GM08714 (cell line): Measurements from ENCODE around the gene SLC2A13.
"Not testable (repeated sequence)": the region's sequence is repeated elsewhere in the genome, so short reads cannot be mapped to it uniquely, and the experiment has no call there.

ENCODE experiments used
- H3K4me3 ChIP-seq: fragments of 200-500 bp; sonication (Bioruptor generic); 2 replicates; pipeline ENCODE4 v1.5.1; 2014; ENCODE audit warnings: mild to moderate bottlenecking, low read length, inconsistent platforms
- ZNF274 ChIP-seq: IDR thresholded peaks from 2 replicates; pipeline ENCODE4 v1.6.1; 2012; ENCODE audit warnings: mild to moderate bottlenecking, low read depth, low read length

The SLC2A13 gene

GRCh38 chr12:39878753-39879152 lies 227.1 kb downstream of the SLC2A13 start:
- no peak overlapping the region for H3K4me3 ChIP-seq
- TF ChIP-seq ZNF274 = no peak

DNA sequence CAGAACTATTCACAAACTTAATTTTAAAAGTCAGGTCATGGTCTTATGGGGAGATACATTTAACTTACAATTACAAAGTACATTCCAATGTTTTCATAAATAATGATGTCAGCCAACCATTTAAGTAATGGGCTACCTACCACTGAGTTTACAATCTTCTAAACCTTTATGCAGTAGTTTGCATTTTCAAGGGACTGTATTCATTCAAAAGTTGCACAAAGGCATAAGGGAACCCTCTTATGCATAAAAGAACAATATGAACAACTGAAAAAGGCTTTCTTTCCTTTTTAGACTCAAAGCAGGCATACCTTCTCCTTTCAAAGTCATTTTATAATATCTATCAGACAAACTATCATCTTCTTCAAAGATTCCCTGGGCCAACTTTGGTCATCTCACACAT lies 230.2 kb downstream of the SLC2A13 start:
- TF ChIP-seq ZNF274 = no peak
- H3K4me3 ChIP-seq = no peak overlapping the region

DNA sequence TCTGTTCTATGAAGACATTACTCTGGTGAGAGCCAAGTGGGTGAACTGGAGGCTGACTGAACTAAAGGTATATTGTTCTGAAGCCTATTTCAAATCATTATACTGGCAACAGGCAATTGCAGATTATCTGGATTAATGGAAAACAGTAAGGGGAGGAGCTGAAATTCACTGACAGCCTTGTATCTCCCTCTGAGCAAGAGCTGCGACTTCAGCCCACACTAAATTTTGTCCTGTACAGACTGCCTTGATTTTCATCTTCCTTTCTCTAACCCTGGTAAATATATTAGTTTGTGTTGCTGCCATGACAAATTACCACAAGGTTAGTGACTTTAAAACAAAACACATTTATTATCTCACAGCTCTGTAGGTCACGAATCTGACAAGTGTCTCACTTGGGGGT lies 231.1 kb downstream of the SLC2A13 start:
- no peak for TF ChIP-seq ZNF274
- H3K4me3 ChIP-seq = no peak overlapping the region

DNA sequence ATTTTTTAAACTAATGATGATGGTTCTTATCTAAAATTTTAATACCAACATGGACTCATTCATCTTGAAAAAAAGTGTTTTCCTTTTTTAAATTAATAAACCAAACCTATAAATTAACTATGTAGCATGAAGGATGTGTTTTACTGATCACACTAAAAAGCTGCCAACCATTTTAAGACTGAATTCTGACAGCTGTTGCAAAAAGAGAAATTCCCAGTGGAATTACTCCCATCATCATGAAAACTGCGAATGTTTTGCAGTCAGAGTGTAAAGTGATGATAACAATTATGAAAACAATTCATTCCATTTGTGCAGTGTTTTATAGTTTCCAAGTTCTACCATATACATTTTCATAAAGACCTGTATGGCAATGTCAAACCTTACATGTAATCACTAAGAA lies 232.8 kb downstream of the SLC2A13 start:
- no peak overlapping the region for H3K4me3 ChIP-seq
- TF ChIP-seq ZNF274 = no peak

DNA sequence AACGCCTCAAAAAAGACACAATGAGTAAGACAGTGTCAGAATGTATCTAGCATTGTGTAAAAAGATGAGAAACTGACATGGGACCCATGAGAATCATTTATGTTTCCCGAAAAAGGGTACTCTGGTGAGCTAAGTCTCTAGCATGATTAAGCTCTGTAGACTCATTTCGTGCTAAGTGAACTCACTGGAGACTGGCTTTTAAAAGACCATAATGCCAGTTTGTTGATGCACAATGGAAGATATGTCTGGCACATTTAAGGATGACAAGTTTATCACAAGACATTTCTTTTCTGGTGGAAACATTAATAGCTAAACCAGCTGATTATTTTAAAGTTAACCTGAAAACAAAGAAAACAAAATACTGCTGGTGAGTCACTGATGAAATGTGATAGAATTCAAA lies 233.5 kb downstream of the SLC2A13 start:
- no peak for TF ChIP-seq ZNF274
- H3K4me3 ChIP-seq = no peak overlapping the region

- H3K4me3 ChIP-seq = no peak overlapping the region
- TF ChIP-seq ZNF274 = no peak
Measured at GRCh38 chr12:39868328-39868725, 237.6 kb downstream of the SLC2A13 start.

DNA sequence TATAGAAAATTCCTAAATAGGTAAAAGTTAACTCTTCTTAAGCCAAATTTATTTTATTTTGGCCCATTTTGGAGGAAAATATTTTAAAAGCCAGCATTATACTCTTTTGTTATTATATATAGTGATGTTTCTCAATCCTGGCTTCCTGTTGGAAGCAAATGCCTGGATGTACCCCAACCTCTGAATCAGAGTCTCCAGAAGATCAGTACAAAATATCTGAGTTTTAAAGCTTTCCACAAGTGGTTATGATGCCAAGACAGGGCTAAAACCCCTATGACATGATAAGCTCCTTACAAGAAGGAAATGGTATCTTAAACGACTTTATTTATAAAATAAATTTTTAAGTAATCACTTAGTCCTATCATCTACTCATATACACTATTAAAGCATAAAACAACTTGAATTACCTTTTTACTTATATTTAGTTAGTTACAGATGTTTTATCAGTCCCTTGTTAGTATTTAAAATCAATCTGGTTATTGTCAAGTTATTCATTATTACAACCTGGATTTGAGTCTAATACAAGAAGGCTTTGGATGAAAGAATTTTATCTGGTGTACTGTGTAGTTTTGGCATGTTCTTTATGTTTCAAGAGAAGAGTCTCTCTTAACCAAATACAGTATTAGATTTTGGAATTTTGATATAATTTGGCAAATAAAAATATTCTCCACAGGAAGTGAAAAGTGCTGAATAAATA lies 238.1 kb downstream of the SLC2A13 start:
- no peak overlapping the region for H3K4me3 ChIP-seq
- no peak for TF ChIP-seq ZNF274

DNA sequence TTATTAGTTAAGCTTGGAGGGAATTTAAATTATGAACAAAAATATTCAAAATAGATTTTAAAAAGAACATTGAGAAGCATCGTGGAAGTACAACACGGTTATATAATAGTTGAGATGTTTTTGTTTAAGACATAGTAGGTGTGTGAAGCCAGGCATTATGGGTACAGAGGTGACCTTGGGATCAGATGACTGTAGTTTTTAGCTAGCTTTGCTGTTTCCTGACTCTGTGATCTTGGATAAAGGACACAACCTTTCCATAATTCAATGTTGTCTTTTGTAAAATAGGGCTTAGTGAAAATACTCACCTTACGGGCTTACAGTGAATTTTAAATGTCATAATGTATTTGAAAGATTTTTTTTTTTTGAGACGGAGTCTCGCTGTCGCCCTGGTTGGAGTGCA lies 239.7 kb downstream of the SLC2A13 start:
- TF ChIP-seq ZNF274 = no peak
- H3K4me3 ChIP-seq = no peak overlapping the region

- TF ChIP-seq ZNF274 = no peak
- H3K4me3 ChIP-seq = no peak overlapping the region
Measured at GRCh38 chr12:39860695-39861094, 245.2 kb downstream of the SLC2A13 start.

DNA sequence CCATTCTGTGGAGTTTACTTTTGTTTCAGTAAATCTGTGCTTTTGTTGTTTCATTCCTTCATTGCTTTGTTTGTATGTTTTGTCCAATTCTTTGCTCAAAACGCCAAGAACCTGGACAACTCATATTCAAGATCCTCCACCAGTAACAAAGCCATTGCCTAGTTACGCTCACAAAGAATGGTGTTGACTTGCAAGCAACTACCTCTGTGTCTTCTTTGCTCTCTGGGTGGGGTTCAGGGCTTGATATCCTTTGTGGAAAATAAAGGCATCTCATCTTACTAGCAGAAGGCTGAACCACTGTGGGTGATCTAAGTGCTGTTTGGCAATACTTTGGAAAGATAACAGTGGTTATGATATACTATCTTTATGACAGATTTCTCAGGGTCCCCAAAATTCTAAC lies 252.9 kb downstream of the SLC2A13 start:
- TF ChIP-seq ZNF274 = no peak
- H3K4me3 ChIP-seq = no peak overlapping the region

DNA sequence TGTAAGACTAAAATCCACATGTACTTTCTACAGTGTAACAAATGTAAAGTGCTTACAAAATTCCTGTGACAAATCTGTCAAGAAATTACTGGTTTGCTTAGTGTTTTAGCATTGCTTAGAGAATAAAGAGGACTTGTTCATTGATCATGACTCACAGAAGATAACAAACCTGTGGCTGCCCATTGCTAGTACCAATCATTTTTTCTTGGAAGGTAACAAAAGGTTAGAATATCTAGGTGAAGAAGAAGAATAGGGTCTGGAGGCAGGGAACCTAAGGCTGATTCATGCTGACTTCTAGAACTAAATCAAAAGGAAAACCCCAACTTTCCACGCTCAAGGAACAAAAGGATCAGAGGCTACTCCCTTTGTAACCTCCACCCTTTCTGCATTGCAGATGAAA lies 253.5 kb downstream of the SLC2A13 start:
- TF ChIP-seq ZNF274 = no peak
- no peak overlapping the region for H3K4me3 ChIP-seq

GRCh38 chr12:39848218-39848617 lies 257.7 kb downstream of the SLC2A13 start:
- not testable (repeated sequence) for H3K4me3 ChIP-seq

- no peak overlapping the region for H3K4me3 ChIP-seq
- TF ChIP-seq ZNF274 = no peak
Measured at GRCh38 chr12:39846971-39847650, 258.8 kb downstream of the SLC2A13 start.

GRCh38 chr12:39846304-39846703 lies 259.6 kb downstream of the SLC2A13 start:
- TF ChIP-seq ZNF274 = no peak
- H3K4me3 ChIP-seq = no peak overlapping the region

DNA sequence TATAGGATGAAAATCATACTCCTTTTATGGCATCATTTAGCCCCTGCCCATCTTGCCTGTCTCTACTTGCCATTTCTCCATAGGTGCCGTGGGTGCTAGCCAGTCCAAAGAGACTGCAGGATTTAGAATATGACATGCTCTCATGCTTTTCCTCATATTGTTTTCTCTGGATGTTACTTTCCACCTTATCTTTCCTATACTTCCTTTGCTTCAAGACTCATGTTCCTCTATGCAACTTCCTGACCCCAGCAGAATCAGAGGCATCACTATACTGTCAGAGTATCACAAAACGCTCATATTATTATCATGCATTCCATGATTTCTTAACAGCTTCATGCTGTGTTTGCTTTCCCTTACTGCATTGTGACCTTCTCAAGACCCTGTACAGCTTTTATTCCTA lies 265.5 kb downstream of the SLC2A13 start:
- H3K4me3 ChIP-seq = no peak overlapping the region
- TF ChIP-seq ZNF274 = no peak

DNA sequence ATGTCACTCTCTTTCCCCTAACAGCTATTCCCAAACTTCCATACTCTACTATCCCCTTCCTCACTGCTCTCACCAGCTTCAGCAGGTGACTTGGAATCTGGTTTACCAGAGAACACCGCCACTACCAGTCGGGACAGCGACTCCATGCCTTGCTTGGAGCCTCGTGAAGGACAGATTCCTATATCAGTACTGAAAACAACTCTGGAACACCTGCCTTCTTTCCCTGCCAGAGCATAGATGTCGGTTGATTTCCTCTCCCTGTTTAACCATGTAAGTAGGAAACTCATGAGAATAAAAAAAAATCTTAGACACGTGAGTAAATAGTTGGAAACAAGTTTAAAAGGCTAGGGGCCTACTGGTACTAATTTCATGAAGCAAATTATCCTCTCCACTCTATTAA lies 266.8 kb downstream of the SLC2A13 start:
- no peak overlapping the region for H3K4me3 ChIP-seq
- TF ChIP-seq ZNF274 = no peak
